NCI-H446 treated with DMSO at 0.1 percent for 48 hours (cell line): Measurements from ENCODE around the gene KIF9.
"Not testable (repeated sequence)": the region's sequence is repeated elsewhere in the genome, so short reads cannot be mapped to it uniquely, and the experiment has no call there.

Experiments used
- DNase-seq: peaks from one replicate; lab custom pipeline; 2025; lab: John Stamatoyannopoulos, UW

The KIF9 gene

DNA sequence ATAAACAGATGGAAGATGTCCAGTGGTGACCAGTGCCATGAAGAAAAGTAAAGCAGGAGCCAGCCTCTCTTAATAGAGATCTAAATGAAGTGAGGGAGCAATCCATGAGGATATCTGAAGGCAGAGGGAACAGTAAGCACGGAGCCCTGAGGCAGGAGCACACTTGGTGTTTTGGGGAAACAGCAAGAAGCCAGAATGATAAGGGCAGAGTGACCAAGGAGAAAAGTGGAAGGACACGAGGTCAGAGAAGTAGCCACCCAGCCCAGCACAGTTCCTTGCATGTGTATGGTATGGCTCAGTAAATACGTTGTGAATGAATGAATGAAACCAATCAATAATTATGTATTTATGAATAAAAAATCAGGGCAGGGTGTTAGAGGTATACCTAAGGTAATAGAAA, 11.8 kb upstream of the KIF9 start:
- DNase-seq: no peak

DNA sequence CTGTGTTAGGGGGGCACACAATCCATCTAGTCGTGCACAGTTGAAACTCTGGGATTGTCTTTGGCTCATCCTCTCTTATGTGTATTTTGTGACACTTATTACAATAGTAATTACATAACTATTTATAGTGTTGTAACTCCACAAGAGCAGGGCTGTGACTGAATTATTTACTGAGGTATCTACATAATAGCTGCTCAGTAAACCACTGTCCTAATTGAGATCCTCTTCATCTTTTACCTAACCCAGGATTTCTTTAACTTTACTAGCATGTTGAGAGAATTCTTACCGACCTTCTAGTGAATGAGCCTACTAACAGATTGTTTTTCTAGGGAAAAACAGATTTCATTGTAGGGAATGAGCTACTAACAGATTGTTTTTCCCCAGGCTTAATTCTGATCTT, 11.2 kb upstream of the KIF9 start:
- no peak for DNase-seq

DNA sequence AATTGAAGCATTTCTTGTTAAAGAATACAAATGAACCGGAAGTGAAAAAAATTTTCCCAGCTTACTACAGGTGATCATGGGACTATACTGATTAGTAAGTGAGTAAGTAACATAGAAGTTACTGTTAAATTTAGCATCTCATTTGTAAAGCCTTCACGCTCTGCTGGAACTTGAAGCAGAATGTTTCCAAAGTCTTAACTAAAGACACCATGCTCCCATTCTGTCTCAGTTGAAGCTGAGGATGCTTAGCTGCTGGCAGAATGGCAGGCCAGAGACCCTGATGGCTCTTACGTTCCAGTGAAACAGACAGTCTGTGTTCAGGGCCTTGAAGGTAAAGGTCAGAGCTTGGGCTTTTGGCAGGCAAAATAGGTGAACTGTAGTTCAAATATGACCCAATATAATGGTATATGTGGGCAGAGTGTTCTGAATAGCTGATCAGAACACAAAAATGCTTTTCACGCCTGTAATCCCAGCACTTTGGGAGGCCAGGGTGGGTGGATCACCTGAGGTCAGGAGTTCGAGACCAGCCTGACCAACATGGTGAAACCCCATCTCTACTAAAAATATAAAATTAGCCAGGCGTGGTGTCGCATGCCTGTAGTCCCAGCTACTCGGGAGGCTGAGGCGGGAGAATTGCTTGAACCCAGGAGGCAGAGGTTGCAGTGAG, 9.3 kb upstream of the KIF9 start:
- DNase-seq: not testable (repeated sequence)

DNA sequence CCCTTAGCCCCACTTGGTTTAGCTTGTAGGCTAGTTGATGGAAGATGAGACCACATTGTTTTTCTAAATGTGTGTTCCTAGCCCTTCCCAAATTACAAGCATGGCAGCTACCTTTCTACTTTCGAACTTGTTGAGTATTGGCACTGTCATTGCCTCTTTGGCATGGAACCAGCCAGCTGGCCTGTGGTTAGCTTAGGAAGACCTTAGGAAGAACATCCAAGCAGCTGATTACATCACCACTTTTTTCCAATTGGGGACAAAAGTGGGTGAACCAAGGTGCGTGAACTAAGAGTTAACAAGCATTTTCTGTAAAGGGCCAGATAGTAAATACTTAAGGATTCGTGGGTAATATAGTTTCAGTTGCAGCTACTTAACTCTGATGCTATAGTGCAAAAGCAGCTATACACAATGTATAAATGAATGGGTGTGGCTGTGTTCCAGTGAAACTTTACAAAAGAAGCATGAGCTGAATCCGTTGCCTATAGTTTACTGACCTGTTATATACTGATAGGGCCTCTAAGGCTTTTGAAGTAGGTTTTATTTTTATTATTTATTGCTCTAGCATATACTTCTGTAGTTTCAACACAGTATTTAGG, 8.7 kb upstream of the KIF9 start:
- no peak for DNase-seq

DNA sequence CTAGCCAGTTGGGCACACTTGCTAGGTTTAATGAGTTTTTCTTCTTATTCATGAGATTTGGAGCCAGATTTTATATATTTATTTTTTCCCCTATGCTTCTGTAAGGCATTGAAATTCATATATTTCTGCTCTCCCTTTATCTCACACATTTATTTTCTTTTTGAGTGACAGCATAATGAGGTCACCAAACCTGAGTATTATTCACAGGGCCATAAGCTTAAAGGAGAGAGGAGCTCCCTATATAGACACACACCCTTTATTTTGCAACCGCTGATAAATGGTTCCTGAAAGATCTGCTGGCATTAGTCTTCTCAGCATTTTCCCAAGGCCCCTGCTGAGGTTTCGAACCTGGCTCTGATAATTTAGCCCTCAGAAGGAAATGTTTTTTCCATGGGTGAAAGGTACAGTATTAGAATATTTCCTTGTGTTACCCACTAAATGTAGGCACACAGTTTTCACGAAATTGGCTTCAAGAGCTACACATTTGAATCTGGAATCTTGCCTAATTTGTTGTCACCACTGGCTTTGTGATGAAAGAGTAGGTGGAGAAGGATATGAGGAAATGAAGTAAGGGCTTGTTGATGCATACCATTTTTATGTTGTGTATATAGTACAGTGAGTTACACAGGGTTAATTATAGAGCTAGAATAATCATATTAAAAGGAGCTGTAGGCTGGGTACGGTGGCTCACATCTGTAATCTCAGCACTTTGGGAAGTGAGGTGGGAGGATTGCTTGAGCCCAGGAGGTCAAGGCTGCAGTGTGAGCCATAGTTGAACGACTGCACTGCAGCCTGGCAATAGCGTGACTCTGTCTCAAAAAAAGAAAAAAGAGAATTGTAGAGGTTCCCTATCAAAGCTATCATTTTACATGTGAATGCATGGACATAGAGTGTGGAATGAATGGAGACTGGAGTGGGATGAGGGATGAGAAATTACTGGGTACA, 6.6 kb upstream of the KIF9 start:
- no peak for DNase-seq

DNA sequence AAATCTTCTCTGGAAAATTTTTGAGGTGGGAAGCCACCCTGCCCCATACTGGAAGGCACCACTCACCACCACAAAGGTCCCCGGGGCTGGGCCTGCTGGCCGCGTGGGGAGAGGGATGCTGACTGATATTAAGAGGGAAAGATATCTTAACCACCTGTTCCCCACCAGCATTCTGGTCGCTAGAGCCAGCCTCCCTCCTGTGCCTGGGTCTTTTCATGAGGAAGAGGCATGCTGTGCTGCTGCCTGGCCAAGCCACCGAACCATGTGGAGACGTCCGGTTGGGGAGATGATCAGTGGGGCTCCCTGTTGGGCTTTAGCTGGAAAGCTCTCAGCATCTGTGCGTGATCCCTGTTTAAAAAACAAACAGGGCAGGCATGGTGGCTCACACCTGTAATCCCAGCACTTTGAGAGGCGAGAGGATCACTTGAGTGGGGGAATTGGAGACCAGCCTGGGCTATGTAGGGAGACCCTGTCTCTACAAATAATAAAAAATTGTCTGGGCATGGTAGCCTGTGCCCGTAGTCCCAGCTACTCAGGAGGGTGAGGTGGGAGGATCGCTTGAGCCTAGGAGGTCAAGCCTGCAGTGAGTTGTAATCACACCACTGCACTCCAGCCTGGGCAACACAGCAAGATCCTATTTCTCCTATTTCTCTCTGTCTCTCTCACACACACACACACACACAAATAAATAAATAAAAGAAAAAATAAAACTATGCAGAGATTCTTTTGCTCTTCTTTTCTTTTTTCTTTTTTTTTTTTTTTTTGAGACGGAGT, 1.2 kb upstream of the KIF9 start:
- no peak for DNase-seq

DNA sequence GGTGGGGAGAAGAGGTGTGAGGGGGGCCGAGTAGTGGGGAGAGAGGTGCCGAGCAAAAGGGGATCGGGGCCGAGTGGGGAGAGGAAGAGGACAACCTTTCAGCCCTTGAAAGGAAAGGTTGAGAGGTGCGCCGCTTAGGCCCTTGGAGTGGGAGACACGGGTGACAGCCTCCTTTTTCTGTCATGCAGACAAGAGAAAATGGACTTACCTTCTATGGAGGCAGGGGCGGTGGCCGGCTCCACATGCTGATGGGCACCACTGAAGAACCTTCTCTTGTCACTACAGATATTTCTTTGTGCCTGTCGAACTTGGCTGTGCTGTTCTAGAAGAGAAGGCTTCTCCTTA, 566 bp upstream of the KIF9 start:
- DNase-seq: no peak

DNA sequence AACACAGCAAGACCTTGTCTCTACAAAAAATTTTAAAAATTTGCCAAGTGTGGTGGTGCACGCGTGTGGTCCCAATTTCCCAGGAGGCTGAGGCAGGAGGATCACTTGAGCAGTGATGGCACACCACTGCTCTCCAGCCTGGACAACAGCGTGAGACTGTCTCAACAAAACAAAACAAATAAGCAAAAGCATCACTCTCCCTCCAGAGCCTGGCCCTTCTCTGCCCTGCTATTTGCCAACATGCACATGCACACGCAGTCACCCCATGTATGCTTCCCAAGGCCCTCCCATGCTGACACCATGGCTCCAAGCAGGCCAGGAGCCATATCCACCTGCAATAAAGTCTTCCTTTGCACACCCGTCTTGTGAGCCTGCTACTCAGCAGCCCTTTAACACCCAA, 2.1 kb downstream of the KIF9 start:
- DNase-seq: no peak

DNA sequence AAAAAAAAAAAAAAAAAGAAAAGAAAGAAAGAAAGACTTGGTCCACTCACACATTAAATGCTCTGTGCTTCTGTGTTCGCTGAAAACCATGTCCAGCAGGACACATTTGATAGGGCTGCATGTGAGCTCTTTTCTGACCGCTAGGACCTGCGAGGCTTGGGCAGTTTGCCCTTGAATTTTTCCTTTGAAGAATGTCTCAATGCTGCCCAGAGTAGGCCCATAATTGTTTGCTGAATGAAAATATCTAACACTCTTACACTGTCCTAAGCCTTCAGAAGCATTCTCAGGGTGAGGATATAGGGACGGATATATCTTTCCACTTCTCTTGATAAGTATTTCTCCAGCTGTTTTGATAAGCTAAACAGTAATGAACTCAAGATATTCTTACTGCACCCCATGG, 6.0 kb downstream of the KIF9 start:
- no peak for DNase-seq

DNA sequence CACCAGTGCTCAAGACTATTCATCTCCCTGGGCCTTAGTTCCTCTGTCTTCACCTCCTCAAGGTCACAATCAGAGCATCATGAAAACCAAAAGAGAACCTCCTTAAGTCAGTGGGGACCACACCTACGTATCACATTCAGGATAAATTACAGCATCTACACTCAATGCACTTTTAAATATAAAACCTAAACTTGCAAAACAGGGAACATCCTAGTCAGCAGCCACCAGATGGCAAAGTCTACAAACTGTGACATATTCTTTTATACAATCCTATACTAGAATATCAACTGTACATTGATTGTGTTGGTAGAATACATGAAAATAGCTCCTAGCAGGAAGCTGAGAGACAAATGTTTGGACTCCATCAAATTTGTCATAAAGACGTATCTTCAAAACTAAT, 7.9 kb downstream of the KIF9 start:
- no peak for DNase-seq

DNA sequence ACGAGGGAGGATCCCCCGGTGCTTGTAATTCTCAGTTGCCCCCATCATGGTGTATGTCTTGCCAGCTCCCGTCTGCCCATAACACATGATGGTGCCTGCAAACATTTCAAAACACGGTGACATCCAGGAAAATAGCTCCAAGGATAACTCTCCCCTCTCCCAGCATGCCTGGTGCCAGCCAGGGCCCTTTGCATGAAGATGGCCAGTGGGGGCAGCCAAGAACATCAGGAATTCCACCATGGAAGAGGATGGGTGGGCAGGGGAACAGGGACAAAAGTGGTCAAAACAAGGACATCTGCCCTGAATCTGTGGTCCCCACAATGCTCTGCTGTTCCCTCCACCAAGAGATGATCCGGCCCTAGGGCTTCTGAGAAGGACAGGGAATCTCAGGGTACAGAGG, 9.0 kb downstream of the KIF9 start:
- DNase-seq: no peak

DNA sequence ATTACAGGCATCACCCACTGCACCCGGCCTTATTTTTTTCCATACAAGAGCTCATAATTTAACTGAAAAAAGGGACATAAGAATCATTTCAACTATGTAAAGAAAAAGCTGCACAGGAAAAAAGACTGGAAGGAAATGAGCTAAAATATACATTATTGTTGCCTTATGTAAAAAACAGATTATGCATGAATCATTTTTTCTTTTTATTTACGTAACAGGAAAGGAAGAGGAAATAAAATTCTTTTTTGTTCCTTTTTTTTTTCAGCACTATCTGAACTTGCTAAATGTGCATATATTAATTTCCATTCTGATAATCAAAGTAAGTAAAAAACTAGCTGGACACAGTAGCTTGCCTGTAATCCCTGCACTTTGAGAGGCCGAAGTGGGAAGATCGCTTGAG, 12.1 kb downstream of the KIF9 start:
- DNase-seq: no peak

DNA sequence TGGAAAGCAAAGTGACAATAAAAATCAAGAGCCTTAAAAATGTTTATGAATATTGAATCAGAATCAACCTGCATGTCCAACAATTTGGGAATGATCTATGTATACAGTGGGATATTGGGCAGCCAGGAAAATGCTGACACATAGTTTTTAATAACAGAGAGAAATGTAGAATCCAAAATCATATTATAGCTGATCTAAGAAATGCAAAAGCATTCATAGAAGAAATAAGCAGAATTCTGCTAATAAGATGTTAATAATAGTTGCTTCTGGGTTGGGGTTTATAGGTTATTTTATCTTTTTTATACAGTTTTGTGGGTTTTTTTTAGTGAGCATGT, 15.1 kb downstream of the KIF9 start:
- DNase-seq: no peak

DNA sequence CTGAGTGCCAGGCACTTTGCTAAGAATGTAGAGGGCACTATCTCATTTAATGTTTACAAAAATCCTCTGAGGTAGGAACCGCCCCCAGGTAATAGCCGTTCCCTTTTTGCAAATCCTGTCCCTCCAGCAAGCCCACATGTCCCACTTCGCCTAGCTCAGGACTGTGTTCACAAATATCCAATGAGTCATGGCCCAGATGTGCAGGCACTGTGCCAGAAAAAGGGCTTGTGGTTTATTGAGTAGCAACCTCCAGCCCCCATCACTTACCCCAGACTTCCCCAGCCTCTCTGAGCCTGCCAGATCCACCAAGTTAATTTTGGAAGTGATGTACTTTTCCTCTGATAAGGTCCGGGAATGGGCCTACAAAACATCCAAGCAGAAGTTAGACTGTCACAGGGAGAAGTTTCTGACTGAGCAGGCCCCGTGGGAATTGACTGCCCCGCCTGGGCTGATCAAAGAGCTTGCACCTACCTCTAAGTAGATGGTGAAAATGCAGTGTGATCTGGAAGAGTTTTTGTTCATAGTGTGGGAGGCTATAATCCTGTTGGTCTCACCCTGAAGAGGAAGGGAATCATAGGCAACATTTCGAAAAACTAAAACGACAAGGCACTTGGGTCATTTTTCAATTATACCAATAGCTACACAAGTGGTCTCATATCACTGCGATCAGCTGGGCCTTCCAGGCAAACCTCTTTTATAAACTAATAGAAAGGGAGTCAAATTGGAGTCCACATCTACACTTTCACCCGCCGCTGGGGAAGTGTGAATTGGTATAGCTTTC, 15.7 kb downstream of the KIF9 start:
- no peak for DNase-seq

DNA sequence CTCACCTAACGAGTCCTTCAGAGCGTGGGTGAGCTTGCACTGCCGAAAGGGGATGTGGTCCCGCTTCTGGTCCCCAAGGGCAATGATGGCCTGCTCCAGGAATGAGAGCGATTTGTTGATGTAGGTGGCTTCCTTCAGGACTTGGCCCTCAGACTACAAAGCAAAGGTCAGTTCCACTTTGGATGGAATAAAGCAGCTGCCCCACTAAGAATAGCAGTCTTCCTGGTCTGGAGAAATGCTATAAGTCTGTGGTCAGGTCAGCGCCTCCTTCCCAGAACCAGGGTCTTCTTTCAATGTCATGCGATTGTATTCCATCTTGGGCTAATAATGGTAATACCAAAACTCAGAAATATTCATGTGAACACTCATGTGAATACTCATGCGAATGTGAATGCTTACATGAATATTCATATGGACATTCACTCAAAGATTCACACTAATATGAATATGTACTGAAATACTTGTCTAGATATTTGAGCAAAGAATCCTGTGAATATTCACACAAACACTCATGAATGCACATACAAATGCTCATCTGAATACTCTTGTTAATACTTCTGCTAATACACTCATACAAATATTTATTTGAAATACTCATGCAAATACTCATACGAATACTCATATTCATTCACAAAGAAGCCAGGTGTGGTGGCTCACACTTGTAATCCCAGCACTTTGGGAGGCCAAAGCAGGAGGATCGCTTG, 16.7 kb downstream of the KIF9 start:
- no peak for DNase-seq

DNA sequence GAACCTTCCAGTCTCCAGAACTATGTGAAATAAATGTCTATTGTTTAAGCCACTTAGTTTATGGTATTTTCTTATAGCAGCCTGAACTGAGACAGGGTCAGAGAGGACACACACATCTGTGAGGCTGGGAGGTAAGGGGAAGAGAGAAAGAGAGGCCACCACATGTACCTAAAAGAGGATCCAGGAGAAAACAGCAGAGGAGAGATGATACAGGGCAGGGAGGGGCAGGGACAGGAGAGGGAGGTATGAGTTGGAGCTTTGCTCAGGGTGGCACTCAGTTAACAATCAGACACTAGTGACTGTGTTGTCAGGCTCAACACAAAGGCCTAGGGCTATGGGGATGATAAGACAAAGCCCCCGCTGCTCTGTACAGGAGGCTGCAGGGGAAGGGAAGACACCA, 17.6 kb downstream of the KIF9 start:
- no peak for DNase-seq

DNA sequence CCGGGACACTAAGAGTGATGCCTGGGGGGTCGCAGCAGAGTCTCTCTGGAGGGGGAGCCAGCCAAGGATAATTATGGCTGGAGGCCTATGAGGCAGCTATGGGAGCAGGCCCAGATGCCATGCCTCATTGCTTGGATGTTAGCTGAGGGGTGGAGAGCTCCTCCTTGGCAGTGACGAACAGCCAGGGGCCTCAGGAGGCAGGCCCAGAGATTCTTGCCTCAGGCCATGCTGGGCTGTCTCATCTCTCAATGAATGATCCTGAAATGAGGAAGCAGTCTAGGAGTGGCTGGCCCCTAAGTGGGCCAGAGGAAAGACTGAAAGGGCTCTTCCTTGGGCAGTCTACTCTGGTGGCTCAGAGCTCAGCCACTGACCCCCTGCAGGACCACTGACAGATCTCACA, 21.3 kb downstream of the KIF9 start:
- DNase-seq: no peak

DNA sequence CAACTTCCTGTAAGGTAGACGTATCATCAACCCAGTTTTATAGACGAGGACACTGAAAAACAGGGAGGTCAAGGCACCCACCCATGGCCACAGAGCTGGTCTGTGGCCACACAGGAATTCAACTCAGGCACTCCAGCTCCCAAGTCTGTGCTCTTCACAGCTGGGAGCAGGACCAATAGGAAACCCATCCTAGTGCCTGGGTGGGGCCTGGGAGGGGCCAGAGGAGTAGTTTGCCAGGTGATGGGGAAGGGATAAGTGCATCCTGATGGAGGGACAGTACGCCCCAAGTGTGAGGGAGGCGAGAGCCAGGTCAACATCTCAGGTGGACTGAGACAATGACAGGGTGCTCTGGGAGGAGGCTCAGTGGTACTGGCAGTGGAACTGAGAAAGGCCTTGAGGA, 22.0 kb downstream of the KIF9 start:
- DNase-seq: no peak

DNA sequence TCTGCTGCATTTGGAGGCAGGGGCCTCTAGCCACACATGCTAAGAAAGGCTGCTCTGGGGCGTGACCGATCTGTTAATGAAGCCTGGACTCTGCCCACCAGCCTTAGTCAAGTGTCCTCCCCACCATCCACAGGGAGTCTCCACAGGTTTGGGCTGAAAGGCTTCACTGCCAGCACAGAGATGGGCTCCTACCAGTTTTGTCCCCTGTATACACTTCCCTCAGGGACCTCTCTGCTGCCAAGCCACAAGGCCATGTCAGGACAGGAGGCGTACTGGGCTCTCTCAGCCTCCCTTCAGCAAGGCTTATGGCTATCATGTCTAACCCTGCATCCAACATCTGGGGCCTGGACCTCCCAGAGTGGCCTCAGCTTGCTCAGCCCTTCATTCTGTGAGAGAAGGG, 23.5 kb downstream of the KIF9 start:
- no peak for DNase-seq

DNA sequence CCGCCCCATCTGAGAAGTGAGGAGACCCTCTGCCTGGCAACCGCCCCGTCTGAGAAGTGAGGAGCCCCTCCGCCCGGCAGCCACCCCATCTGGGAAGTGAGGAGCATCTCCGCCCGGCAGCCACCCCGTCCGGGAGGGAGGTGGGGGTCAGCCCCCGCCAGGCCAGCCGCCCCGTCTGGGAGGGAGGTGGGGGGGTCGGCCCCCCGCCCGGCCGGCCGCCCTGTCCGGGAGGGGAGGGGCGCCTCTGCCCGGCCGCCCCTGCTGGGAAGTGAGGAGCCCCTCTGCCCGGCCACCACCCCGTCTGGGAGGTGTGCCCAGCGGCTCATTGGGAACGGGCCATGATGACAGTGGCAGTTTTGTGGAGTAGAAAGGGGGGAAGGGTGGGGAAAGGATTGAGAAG, 26.3 kb downstream of the KIF9 start:
- DNase-seq: not testable (repeated sequence)

DNA sequence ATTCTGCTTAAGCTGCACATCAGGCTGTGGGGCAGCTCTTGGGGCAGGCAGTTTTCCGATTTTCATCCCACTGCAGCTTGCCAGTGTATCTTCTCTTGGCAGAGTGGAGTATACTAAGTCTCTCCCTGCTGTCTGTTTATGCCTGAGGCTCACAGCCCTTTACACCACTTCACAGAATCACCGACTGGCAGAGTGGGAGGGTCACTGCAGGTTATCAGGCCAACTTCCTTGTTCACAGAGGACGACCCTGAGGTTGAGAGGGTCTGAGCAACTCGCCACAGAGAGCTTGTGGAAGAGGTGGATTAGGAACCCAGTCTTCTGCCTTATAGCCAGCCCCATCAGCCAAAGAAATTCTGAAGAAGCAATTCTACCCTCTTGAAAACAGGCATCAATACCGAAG, 30.9 kb downstream of the KIF9 start:
- DNase-seq: no peak
